ENCODE measurements around the gene CYB561D2.

CYB561D2 gene

DNA sequence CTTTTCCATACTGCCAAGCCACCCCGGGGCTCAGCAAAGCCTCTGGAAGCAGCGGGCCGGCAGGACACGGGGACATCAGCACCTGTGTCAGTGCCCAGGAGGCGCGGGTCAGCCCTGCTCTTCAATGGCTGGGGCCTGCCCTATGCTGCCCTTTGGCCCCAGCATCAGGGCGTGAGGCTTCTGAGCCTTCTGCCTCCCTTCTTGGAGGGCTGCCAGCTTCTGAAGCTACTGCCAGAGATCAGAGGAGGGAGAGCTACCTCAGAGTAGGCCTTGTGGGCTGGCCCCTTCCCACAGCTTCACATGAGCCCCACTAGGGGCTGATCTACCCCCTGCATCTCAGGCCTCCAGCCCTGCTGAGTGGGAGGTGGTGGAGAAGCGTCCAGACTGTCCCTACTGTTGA, 21.7 kb downstream of the CYB561D2 start:
- Histone ChIP-seq H3K9me3 (ENCODE audit: control insufficient read depth, insufficient read depth, low read length) (no peaks in the 10 kb centered on the region), H3K4me3 (ENCODE audit: low read length) (no peak overlapping the region), H3K4me1 (ENCODE audit: control insufficient read depth, low read length) (no peaks in the 10 kb centered on the region), H3K9me2 (replicated peaks; ENCODE audit: control insufficient read depth, low read length) (no peaks in the 10 kb centered on the region), H3K36me3 (ENCODE audit: control insufficient read depth, low read length) (no peaks in the 10 kb centered on the region), H3K4me2 (ENCODE audit: low read length) (no peak overlapping the region), H3K79me2 (ENCODE audit: control insufficient read depth, low read length) (no peaks in the 10 kb centered on the region), H3K27me3 (ENCODE audit: control insufficient read depth, low read length) (peaks cover 7% of the 10 kb centered on the region), H3K27ac (ENCODE audit: low read depth, low read length) (no peak overlapping the region), H3F3A (ENCODE audit: control insufficient read depth, insufficient read depth) (no peaks in the 10 kb centered on the region), H4K20me1 (ENCODE audit: control insufficient read depth, insufficient read depth, low read depth, low read length) (no peaks in the 10 kb centered on the region)
- TF ChIP-seq, protein P1, sequence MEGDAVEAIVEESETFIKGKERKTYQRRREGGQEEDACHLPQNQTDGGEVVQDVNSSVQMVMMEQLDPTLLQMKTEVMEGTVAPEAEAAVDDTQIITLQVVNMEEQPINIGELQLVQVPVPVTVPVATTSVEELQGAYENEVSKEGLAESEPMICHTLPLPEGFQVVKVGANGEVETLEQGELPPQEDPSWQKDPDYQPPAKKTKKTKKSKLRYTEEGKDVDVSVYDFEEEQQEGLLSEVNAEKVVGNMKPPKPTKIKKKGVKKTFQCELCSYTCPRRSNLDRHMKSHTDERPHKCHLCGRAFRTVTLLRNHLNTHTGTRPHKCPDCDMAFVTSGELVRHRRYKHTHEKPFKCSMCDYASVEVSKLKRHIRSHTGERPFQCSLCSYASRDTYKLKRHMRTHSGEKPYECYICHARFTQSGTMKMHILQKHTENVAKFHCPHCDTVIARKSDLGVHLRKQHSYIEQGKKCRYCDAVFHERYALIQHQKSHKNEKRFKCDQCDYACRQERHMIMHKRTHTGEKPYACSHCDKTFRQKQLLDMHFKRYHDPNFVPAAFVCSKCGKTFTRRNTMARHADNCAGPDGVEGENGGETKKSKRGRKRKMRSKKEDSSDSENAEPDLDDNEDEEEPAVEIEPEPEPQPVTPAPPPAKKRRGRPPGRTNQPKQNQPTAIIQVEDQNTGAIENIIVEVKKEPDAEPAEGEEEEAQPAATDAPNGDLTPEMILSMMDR (IDR thresholded peaks at IDR 0.05; ENCODE audit: low read depth, low read length, poor library complexity, severe bottlenecking): no peak
- no peak for TF ChIP-seq EZH2phosphoT487 (IDR thresholded peaks at IDR 0.05; ENCODE audit: borderline replicate concordance, low read length)

DNA sequence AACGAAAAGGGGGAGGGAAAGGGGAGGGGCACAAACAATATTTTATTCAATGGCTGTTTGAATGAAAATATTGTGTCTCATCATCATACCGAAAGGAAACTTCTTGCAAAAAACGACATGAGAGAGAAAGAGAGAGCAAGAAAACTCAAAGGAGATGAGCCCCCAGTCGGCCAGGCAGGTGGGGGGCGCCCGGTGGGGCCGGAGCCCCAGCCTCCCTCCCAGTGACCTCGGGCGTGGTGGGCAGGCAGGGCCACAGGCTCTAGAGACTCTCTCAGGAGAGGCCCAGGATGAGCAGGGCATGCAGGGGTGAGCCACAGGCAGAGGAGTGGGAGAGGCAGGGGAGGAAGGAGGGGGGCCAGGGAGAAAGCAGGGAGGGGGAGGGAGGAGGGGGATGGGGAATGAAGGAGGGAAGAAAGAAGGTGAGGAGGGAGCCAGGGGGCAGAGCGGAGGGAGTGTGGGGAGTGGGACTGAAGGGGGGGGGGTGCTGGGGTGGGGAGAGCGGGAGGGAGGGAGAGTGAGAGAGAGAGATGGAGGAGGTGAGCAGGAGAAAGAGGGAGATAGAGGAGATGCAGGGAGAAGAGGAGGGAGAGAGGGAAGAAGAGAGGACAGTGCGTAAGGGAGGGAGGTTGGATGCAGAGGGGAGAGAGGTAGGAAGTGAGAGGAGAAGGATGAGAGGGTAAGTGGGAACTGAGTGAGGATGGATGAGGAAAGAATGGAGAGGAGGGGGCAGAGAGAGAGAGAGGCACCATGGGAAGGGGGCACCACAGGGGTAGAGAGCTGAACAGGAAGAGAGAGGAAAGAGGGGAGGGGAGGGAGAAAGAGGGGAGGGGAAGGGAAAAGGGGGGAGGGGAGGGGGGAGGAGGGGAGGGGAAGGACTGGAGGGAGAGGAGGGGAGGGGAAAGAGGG, 22.7 kb downstream of the CYB561D2 start:
- no peak overlapping the region for H3K4me2 ChIP-seq (ENCODE audit: low read length)
- H3K36me3 ChIP-seq (ENCODE audit: control insufficient read depth, low read length): no peaks in the 10 kb centered on the region
- no peak overlapping the region for H3K4me3 ChIP-seq (ENCODE audit: low read length)
- H3K9me2 ChIP-seq (replicated peaks; ENCODE audit: control insufficient read depth, low read length): no peaks in the 10 kb centered on the region
- no peaks in the 10 kb centered on the region for H3K4me1 ChIP-seq (ENCODE audit: control insufficient read depth, low read length)
- no peak overlapping the region for H3K27ac ChIP-seq (ENCODE audit: low read depth, low read length)
- H3K79me2 ChIP-seq (ENCODE audit: control insufficient read depth, low read length): no peaks in the 10 kb centered on the region
- H3K27me3 ChIP-seq (ENCODE audit: control insufficient read depth, low read length): peaks cover 7% of the 10 kb centered on the region
- no peaks in the 10 kb centered on the region for H4K20me1 ChIP-seq (ENCODE audit: control insufficient read depth, insufficient read depth, low read depth, low read length)
- no peaks in the 10 kb centered on the region for H3F3A ChIP-seq (ENCODE audit: control insufficient read depth, insufficient read depth)
- TF ChIP-seq, protein P1 (IDR thresholded peaks at IDR 0.05; ENCODE audit: low read depth, low read length, poor library complexity, severe bottlenecking): no peak
- TF ChIP-seq EZH2phosphoT487 (IDR thresholded peaks at IDR 0.05; ENCODE audit: borderline replicate concordance, low read length): no peak
- no peaks in the 10 kb centered on the region for H3K9me3 ChIP-seq (ENCODE audit: control insufficient read depth, insufficient read depth, low read length)

DNA sequence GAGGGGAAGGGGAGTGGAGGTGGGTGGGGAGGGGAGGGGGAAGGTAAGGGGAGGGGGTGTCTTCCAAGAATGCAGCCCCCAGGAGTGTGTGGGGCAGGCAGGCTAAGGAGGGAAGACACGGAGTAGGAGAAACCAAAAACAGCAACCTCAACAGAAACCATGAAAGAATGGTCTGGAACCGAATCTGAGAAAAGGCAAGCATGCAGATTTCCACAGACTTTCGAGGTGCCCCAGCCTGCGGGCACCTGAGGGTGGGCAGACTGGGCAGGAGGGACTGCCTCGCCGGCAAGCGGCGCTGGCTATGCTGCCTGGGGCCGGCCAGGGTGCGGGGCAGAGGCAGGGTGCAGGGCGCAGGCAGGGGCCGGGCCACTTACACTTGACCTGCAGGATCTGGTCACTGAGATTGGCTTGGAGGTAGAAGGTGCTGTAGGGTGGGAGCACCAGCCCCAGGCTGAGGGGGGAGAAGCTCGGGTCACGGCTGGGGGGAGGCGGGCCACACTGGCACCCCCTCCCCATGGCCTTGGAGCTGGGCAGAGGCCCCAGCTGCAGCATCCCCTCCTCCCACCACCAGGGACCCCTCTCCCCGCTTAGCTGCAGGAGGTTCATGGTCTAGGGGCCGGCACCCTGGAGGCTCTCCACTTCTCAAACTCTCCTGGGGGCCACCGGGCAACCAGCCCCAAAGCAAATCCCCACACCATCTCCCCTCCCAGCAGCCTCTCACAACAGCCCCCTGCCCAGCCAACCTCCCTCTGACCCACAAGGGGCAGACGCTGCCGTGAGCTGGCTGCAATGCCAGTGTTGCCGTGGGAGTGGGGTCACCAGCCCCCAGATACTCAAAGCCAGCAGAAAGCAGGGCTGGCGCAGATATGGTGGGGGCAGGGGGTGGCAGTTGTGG, 23.9 kb downstream of the CYB561D2 start:
- H3K79me2 ChIP-seq (ENCODE audit: control insufficient read depth, low read length): no peaks in the 10 kb centered on the region
- H3K4me2 ChIP-seq (ENCODE audit: low read length): no peak overlapping the region
- H3K9me2 ChIP-seq (replicated peaks; ENCODE audit: control insufficient read depth, low read length): no peaks in the 10 kb centered on the region
- H4K20me1 ChIP-seq (ENCODE audit: control insufficient read depth, insufficient read depth, low read depth, low read length): no peaks in the 10 kb centered on the region
- no peak overlapping the region for H3K4me3 ChIP-seq (ENCODE audit: low read length)
- H3K36me3 ChIP-seq (ENCODE audit: control insufficient read depth, low read length): no peaks in the 10 kb centered on the region
- H3F3A ChIP-seq (ENCODE audit: control insufficient read depth, insufficient read depth): no peaks in the 10 kb centered on the region
- H3K4me1 ChIP-seq (ENCODE audit: control insufficient read depth, low read length): no peaks in the 10 kb centered on the region
- TF ChIP-seq, protein P1 (IDR thresholded peaks at IDR 0.05; ENCODE audit: low read depth, low read length, poor library complexity, severe bottlenecking): no peak
- no peak for TF ChIP-seq EZH2phosphoT487 (IDR thresholded peaks at IDR 0.05; ENCODE audit: borderline replicate concordance, low read length)
- H3K27ac ChIP-seq (ENCODE audit: low read depth, low read length): no peak overlapping the region
- peaks cover 7% of the 10 kb centered on the region for H3K27me3 ChIP-seq (ENCODE audit: control insufficient read depth, low read length)
- H3K9me3 ChIP-seq (ENCODE audit: control insufficient read depth, insufficient read depth, low read length): no peaks in the 10 kb centered on the region
